ENCODE measurements around the gene SLC22A23.

The SLC22A23 gene

DNA sequence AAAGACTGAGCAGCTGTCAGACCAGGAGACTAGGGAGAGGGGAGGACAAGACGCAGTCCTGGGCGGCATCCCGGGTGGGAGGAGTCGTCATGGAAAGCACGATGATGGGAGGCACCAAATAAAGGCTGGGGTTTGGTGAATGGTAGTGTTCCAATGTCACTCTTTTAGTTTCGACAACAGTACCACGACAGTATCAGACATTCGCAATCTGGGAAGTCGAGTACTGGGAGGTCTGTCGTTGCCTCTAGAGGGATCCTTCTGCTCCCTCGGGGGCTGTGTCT, 166.0 kb downstream of the SLC22A23 start:
- H3K27ac ChIP-seq, result no peak overlapping the region
- no peak for TF ChIP-seq ZFX (IDR thresholded peaks at IDR 0.05)
- TF ChIP-seq, protein P1, sequence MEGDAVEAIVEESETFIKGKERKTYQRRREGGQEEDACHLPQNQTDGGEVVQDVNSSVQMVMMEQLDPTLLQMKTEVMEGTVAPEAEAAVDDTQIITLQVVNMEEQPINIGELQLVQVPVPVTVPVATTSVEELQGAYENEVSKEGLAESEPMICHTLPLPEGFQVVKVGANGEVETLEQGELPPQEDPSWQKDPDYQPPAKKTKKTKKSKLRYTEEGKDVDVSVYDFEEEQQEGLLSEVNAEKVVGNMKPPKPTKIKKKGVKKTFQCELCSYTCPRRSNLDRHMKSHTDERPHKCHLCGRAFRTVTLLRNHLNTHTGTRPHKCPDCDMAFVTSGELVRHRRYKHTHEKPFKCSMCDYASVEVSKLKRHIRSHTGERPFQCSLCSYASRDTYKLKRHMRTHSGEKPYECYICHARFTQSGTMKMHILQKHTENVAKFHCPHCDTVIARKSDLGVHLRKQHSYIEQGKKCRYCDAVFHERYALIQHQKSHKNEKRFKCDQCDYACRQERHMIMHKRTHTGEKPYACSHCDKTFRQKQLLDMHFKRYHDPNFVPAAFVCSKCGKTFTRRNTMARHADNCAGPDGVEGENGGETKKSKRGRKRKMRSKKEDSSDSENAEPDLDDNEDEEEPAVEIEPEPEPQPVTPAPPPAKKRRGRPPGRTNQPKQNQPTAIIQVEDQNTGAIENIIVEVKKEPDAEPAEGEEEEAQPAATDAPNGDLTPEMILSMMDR (conservative IDR thresholded peaks at IDR 0.05), result no peak

DNA sequence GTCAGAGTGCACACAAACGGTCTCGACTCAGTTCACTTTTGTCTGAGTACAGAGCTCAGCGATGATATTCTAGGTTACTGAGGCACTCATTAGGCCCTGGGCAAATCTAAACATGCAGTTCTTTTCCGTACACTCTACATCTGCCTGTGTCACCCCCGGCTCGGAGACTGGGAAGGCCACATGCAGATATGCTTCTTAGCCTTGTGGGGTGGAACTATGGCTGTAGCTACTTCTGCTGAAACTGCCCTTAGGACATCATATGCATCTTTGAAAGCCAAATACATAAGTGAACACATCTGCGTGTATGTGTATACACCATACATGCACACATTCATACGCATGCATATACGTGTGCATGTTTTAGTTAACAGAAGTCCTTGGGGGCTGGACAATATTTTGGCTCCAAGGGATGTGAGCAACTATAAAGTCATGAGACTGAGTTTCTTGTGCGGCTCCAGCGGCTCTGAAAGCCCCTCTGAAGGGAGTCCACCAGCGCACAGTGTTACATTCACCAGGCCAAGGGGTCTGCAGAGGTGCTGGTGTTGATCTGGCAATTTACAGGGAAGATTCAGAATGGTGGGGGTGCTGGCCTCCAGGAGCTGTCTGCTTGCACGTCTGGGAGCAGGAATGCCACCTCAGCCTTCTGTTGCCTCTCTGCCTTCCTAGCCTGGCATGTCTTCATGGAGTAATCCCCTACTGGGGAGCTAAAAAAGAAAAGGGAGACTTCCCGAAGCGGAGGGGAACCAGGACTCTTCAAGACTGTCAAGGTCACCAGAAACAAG, 166.5 kb downstream of the SLC22A23 start:
- no peak overlapping the region for H3K27ac ChIP-seq
- TF ChIP-seq, protein P1 (conservative IDR thresholded peaks at IDR 0.05), result no peak
- TF ChIP-seq ZFX (IDR thresholded peaks at IDR 0.05), result no peak

DNA sequence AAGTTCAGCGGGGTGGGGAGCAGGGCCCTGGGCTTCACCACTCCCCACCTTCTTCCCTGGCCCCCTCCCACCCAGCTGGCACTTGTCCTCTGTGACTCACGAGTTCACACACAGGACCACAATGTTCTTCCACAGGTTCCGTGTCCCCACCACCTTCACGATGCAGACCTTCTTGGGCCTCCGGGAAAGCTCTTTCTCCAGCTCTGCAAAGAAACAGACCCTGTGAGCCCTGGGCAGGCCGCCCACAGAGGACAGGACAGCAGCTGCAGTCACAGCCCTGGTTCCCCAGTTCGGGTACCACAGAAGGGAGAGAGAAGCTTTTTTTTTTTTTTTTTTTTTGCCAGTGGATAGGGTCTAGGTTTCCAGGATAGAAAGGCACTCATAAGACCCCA, 167.2 kb downstream of the SLC22A23 start:
- TF ChIP-seq, protein P1 (conservative IDR thresholded peaks at IDR 0.05), result no peak
- no peak for TF ChIP-seq ZFX (IDR thresholded peaks at IDR 0.05)

DNA sequence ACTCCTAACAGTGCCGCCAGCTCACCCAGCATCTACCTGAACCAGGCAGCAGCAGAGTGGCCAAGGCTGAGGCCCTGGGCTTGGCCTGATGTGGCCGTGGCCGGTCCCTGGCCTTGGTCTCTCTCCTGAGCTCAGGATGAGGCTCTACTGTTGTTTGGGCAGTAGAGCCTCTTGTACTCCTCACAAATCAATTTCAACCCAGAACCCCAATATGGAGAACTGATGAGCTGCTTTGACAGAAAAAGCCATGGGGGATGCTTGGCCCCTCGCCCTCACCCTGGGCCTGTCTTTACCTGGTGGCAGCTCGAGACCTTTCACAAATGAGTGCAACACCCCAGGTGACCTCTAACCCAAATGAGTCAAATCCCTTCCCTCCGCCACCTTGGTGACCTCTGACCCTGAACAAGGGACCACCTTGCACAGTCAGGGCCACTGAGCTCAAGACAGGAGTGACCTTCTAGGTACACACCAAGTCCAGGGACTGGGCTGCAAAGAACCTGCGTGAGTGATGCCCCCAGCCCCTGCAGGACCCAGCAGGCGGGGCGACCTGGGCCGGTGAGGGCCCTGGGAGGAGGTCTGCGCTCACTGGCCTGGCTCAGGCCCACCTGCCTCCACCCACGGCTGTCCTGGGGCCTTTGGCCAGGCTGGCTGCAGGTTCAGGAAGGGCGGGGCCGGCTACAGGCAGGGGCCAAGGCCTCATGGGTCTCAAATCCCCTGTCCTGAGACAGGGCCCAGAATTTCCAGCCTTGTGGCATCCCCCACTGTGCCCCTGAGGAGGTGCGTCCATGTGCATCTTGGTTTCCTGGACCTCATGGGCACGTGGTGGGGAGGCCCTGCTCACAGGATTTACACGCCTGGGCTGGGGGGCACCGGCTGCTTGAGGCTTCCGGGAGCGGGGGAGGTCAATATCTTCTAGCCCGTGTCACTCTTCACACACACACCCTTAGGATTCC, 167.9 kb downstream of the SLC22A23 start:
- TF ChIP-seq, protein P1 (conservative IDR thresholded peaks at IDR 0.05), result no peak
- no peak for TF ChIP-seq ZFX (IDR thresholded peaks at IDR 0.05)
- H3K27ac ChIP-seq, result no peak overlapping the region

More for the DNA sequence above, 167.2 kb downstream of the SLC22A23 start:
- H3K27ac ChIP-seq, result no peak overlapping the region

DNA sequence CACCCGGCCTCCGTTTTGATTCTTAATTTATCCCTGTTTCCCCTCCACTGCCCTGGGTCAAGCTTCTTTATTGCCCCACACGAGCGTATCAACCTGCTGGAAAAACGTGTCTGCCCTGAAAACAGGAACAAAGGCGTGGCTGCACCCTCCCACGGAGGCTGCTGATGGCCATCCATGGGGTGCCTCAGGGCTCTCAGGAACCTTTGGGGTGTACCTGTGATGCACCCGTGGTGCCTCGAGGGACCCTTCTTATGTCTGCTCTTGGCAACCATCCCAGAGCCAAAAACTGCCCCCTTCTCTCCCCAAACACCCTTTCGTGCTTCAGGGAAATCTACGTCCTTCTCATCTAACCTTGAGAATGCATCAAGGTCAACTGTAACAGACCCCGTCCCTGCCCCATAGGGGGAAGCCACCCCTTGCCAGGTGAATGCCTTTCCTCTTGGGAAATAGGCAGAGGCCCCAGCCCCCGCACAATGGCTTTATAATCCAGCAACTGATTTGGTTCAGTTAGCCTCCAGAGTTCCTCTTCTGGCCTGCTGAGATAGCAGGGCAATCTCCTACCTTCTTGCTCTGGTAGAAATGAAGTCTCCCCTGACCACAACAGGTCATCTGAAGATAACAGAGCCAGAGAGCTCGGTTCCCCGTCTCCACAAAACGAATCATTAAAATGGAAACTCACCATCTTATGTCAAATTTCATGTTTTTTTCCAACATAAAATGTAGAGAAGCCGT, 168.7 kb downstream of the SLC22A23 start:
- H3K27ac ChIP-seq, result no peak overlapping the region
- TF ChIP-seq ZFX (IDR thresholded peaks at IDR 0.05), result no peak
- TF ChIP-seq, protein P1 (conservative IDR thresholded peaks at IDR 0.05), result no peak

DNA sequence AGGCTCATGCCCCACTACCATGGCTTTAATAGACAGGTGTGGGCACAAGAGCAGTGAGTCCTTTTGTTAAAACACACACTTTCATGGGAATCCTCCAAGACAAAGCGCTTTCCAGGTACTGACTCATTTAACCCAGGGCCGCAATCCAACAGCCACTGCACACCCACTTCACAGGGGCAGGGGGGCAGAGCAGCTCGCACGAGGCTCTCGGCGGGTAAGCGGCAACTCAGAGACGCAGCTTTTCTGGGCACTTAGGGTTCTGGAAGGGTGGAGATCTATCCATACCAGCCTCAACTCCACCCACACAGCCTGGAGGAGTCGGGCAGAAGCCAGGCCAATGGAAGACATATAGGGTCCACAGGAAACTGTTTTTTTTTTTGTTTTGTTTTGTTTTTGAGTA, 169.5 kb downstream of the SLC22A23 start:
- TF ChIP-seq, protein P1 (conservative IDR thresholded peaks at IDR 0.05), result no peak
- no peak overlapping the region for H3K27ac ChIP-seq

Data from C4-2B (cell line).